ENCODE data around the gene WWP2.
"Not testable (repeated sequence)": the region's sequence is repeated elsewhere in the genome, so short reads cannot be mapped to it uniquely, and the experiment has no call there.

The WWP2 gene

GRCh38 chr16:69796285-69797118, 34.4 kb downstream of the WWP2 start:
- H3K4me1 ChIP-seq (ENCODE audit: control insufficient read depth, insufficient read depth, low read length), result peaks cover 6% of the 10 kb centered on the region
- peak overlapping the region; percentile 68 to 77 for H3K4me3 ChIP-seq (ENCODE audit: low read length in 2 of 2)
- H3K9me3 ChIP-seq (ENCODE audit: control insufficient read depth in 2 of 2, low read length in 2 of 2), result no peaks in the 10 kb centered on the region
- peak overlapping the region; percentile 39 to 47 for H3K9ac ChIP-seq (ENCODE audit: low read length in 2 of 2)
- peaks cover 4 to 10% of the 10 kb centered on the region in 2 donors for H3K36me3 ChIP-seq (ENCODE audit: control insufficient read depth in 2 of 2, insufficient read depth in 2 of 2, low read length in 2 of 2)
- no peaks in the 10 kb centered on the region for H3K27me3 ChIP-seq (ENCODE audit: control insufficient read depth in 1 of 2, insufficient read depth in 2 of 2, low read length in 2 of 2)
- H3K27ac ChIP-seq (ENCODE audit: low read length), result no peak overlapping the region

GRCh38 chr16:69798466-69798865, 36.3 kb downstream of the WWP2 start:
- Histone ChIP-seq H3K4me1 (ENCODE audit: control insufficient read depth, insufficient read depth, low read length) (peaks cover 6% of the 10 kb centered on the region), H3K27ac (ENCODE audit: low read length) (no peak overlapping the region), H3K36me3 (ENCODE audit: control insufficient read depth in 2 of 2, insufficient read depth in 2 of 2, low read length in 2 of 2) (peaks cover 4 to 10% of the 10 kb centered on the region in 2 donors), H3K9me3 (ENCODE audit: control insufficient read depth in 2 of 2, low read length in 2 of 2) (no peaks in the 10 kb centered on the region), H3K27me3 (ENCODE audit: control insufficient read depth in 1 of 2, insufficient read depth in 2 of 2, low read length in 2 of 2) (no peaks in the 10 kb centered on the region), H3K9ac (ENCODE audit: low read length in 2 of 2) (no peak overlapping the region), H3K4me3 (ENCODE audit: low read length in 2 of 2) (peak overlapping the region in 1 of 2 donors; percentile 59)

DNA sequence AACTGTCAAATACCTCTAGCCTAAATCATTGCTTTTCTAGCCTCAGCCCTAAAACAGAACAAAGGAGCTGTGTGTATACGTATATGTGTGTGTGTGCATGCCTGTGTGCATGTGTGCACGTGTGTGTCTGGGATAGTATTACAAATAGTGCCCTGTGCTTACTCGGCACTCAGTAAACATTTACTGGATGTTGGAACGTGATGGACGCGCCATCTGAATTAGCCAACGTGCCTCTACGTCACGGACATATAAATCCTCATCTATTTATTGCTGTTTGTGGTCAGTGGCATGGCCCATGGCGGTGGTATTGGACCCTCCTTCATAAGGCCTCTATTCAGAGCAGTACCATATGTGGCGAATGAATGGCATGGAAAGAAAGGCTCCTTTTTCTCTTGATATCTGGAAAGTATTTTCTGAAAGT, 37.5 kb downstream of the WWP2 start:
- peaks cover 4 to 10% of the 10 kb centered on the region in 2 donors for H3K36me3 ChIP-seq (ENCODE audit: control insufficient read depth in 2 of 2, insufficient read depth in 2 of 2, low read length in 2 of 2)
- H3K27ac ChIP-seq (ENCODE audit: low read length), result no peak overlapping the region
- H3K27me3 ChIP-seq (ENCODE audit: control insufficient read depth in 1 of 2, insufficient read depth in 2 of 2, low read length in 2 of 2), result no peaks in the 10 kb centered on the region
- H3K9ac ChIP-seq (ENCODE audit: low read length in 2 of 2), result peak overlapping the region in 1 of 2 donors; percentile 5
- peak overlapping the region in 1 of 2 donors; percentile 59 for H3K4me3 ChIP-seq (ENCODE audit: low read length in 2 of 2)
- H3K9me3 ChIP-seq (ENCODE audit: control insufficient read depth in 2 of 2, low read length in 2 of 2), result no peaks in the 10 kb centered on the region
- peaks cover 6% of the 10 kb centered on the region for H3K4me1 ChIP-seq (ENCODE audit: control insufficient read depth, insufficient read depth, low read length)

- Histone ChIP-seq H3K4me1 (ENCODE audit: control insufficient read depth, insufficient read depth, low read length) (peaks cover 2% of the 10 kb centered on the region), H3K9ac (ENCODE audit: low read length in 2 of 2) (no peak overlapping the region), H3K9me3 (ENCODE audit: control insufficient read depth in 2 of 2, low read length in 2 of 2) (no peaks in the 10 kb centered on the region), H3K36me3 (ENCODE audit: control insufficient read depth in 2 of 2, insufficient read depth in 2 of 2, low read length in 2 of 2) (peaks cover under 1 to 6% of the 10 kb centered on the region in 2 donors), H3K4me3 (ENCODE audit: low read length in 2 of 2) (no peak overlapping the region), H3K27me3 (ENCODE audit: control insufficient read depth in 1 of 2, insufficient read depth in 2 of 2, low read length in 2 of 2) (no peaks in the 10 kb centered on the region), H3K27ac (ENCODE audit: low read length) (no peak overlapping the region)
These were observed 42.2 kb downstream of the WWP2 start for GRCh38 chr16:69804297-69804696.

DNA sequence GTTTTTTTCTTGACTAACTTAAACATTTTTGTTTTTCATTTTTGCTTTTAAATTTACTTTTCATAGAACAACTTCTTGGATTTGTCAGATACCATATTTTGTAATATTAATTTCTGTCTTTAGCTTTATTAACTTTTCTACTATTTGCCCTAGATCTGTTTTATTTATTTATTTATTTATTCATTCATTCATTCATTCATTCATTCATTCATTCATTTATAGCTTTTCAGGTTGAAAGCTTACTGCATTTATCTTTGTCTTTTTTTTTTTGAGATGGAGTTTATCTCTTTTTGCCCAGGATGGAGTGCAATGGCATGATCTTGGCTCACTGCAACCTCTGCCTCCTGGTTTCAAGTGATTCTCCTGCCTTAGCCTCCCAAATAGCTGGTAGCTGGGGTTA, 44.6 kb downstream of the WWP2 start:
- H3K9ac ChIP-seq (ENCODE audit: low read length in 2 of 2); H3K36me3 ChIP-seq (ENCODE audit: control insufficient read depth in 2 of 2, insufficient read depth in 2 of 2, low read length in 2 of 2); H3K4me3 ChIP-seq (ENCODE audit: low read length in 2 of 2); H3K9me3 ChIP-seq (ENCODE audit: control insufficient read depth in 2 of 2, low read length in 2 of 2); H3K4me1 ChIP-seq (ENCODE audit: control insufficient read depth, insufficient read depth, low read length); H3K27me3 ChIP-seq (ENCODE audit: control insufficient read depth in 1 of 2, insufficient read depth in 2 of 2, low read length in 2 of 2); H3K27ac ChIP-seq (ENCODE audit: low read length): not testable (repeated sequence)

DNA sequence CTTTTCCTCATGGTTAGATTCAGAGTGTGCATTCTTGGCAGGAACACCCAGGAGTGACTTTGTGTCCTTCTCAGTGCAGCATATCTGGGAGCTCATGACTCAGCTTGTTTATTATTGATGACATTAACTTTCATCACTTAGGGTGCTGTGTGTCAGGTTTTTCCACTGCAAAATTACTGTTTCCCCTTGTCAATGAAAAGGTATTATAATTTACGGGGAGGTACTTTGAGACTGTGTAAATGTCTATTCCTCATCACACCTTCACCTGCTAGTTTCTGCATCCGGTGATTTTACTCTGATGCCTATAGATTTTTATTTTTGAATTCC, 50.5 kb downstream of the WWP2 start:
- no peak overlapping the region for H3K9ac ChIP-seq (ENCODE audit: low read length in 2 of 2)
- no peaks in the 10 kb centered on the region for H3K9me3 ChIP-seq (ENCODE audit: control insufficient read depth in 2 of 2, low read length in 2 of 2)
- H3K4me1 ChIP-seq (ENCODE audit: control insufficient read depth, insufficient read depth, low read length), result peaks cover 2% of the 10 kb centered on the region
- no peak overlapping the region for H3K4me3 ChIP-seq (ENCODE audit: low read length in 2 of 2)
- H3K27ac ChIP-seq (ENCODE audit: low read length), result no peak overlapping the region
- H3K36me3 ChIP-seq (ENCODE audit: control insufficient read depth in 2 of 2, insufficient read depth in 2 of 2, low read length in 2 of 2), result peaks cover 0 to 2% of the 10 kb centered on the region in 2 donors
- H3K27me3 ChIP-seq (ENCODE audit: control insufficient read depth in 1 of 2, insufficient read depth in 2 of 2, low read length in 2 of 2), result no peaks in the 10 kb centered on the region

DNA sequence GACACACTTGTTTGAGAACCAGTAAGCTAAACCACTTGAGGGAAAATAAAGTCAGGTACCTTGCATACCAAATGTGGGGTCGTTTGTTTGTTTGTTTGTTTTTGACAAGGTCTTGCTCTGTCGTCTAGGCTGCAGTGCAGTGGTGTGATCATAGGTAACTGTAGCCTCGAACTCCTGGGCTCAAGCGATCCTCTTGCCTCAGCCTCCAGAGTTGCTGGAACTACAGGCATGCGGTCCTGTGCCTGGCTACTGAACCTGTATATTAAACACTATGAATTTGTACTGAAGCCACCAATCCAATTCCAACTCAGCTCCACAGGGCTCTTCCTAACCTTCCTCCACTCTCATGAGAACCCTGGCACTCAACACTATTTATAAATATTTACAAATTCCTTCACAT, 51.9 kb downstream of the WWP2 start:
- Histone ChIP-seq H3K4me1 (ENCODE audit: control insufficient read depth, insufficient read depth, low read length) (peaks cover 2% of the 10 kb centered on the region), H3K36me3 (ENCODE audit: control insufficient read depth in 2 of 2, insufficient read depth in 2 of 2, low read length in 2 of 2) (peaks cover 0 to 2% of the 10 kb centered on the region in 2 donors)

DNA sequence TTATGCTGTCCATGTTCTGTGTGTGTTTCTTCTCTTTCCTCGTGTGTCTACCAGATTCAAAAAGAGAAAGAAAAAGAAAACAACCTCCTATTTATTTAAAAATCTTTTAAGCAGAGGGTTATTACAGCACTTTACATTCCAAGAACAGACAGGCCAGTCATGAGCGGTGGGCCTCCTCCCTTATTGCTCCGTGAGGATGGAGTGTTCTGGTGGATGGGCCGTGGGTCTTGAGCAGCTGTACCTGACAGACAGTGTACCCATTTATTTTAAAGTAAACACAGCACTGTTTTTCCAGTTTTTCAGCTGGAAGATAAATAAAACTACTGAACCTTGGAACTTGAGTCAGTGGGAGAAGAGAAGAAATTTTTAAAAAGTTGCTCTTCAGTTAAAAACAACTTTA, 52.4 kb downstream of the WWP2 start:
- Histone ChIP-seq H3K27ac (ENCODE audit: low read length) (peak overlapping the region; percentile 31), H3K36me3 (ENCODE audit: control insufficient read depth in 2 of 2, insufficient read depth in 2 of 2, low read length in 2 of 2) (peaks cover 0 to 2% of the 10 kb centered on the region in 2 donors)

More for the DNA sequence above, 51.9 kb downstream of the WWP2 start:
- H3K9me3 ChIP-seq (ENCODE audit: control insufficient read depth in 2 of 2, low read length in 2 of 2), result no peaks in the 10 kb centered on the region
- no peak overlapping the region for H3K4me3 ChIP-seq (ENCODE audit: low read length in 2 of 2)
- peak overlapping the region; percentile 31 for H3K27ac ChIP-seq (ENCODE audit: low read length)
- H3K27me3 ChIP-seq (ENCODE audit: control insufficient read depth in 1 of 2, insufficient read depth in 2 of 2, low read length in 2 of 2), result no peaks in the 10 kb centered on the region
- H3K9ac ChIP-seq (ENCODE audit: low read length in 2 of 2), result no peak overlapping the region

DNA sequence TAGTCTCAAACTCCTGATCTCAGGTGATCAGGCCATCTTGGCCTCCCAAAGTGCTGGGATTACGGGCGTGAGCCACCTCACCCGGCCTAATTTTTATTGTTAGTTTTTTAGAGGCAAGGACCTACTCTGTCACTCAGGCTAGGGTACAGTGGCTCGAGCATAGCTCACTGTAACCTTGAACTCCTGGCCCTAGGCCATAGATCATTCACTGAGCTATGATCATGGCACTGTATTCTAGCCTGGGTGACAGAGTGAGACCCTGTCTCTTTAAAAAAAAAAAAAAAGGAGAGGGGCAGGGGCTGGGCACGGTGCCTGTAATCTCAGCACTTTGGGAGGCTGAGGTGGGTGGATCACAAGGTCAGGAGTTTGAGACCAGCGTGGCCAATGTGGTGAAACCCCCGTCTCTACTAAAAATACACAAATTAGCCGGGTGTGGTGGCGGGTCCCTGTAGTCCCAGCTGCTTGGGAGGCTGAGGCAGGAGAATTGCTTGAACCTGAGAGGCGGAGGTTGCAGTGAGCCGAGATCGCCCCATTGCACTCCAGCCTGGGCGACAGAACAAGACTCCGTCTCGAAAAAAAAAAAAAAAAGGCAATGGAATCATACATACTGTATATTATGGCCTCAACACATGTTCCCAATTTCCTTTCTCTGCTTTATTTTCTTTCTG, 53.2 kb downstream of the WWP2 start:
- H3K4me1 ChIP-seq (ENCODE audit: control insufficient read depth, insufficient read depth, low read length); H3K9ac ChIP-seq (ENCODE audit: low read length in 2 of 2); H3K36me3 ChIP-seq (ENCODE audit: control insufficient read depth in 2 of 2, insufficient read depth in 2 of 2, low read length in 2 of 2); H3K27ac ChIP-seq (ENCODE audit: low read length); H3K4me3 ChIP-seq (ENCODE audit: low read length in 2 of 2); H3K27me3 ChIP-seq (ENCODE audit: control insufficient read depth in 1 of 2, insufficient read depth in 2 of 2, low read length in 2 of 2); H3K9me3 ChIP-seq (ENCODE audit: control insufficient read depth in 2 of 2, low read length in 2 of 2): not testable (repeated sequence)

More for the DNA sequence above, 52.4 kb downstream of the WWP2 start:
- H3K4me3 ChIP-seq (ENCODE audit: low read length in 2 of 2), result no peak overlapping the region
- no peaks in the 10 kb centered on the region for H3K27me3 ChIP-seq (ENCODE audit: control insufficient read depth in 1 of 2, insufficient read depth in 2 of 2, low read length in 2 of 2)
- peaks cover 2% of the 10 kb centered on the region for H3K4me1 ChIP-seq (ENCODE audit: control insufficient read depth, insufficient read depth, low read length)
- H3K9me3 ChIP-seq (ENCODE audit: control insufficient read depth in 2 of 2, low read length in 2 of 2), result no peaks in the 10 kb centered on the region
- H3K9ac ChIP-seq (ENCODE audit: low read length in 2 of 2), result no peak overlapping the region

GRCh38 chr16:69816996-69817395, 54.9 kb downstream of the WWP2 start:
- Histone ChIP-seq H3K27ac (ENCODE audit: low read length) (no peak overlapping the region), H3K4me1 (ENCODE audit: control insufficient read depth, insufficient read depth, low read length) (peaks cover 16% of the 10 kb centered on the region), H3K4me3 (ENCODE audit: low read length in 2 of 2) (no peak overlapping the region), H3K27me3 (ENCODE audit: control insufficient read depth in 1 of 2, insufficient read depth in 2 of 2, low read length in 2 of 2) (no peaks in the 10 kb centered on the region), H3K36me3 (ENCODE audit: control insufficient read depth in 2 of 2, insufficient read depth in 2 of 2, low read length in 2 of 2) (peaks cover 0 to 2% of the 10 kb centered on the region in 2 donors), H3K9ac (ENCODE audit: low read length in 2 of 2) (no peak overlapping the region), H3K9me3 (ENCODE audit: control insufficient read depth in 2 of 2, low read length in 2 of 2) (no peaks in the 10 kb centered on the region)

Measured in stomach smooth muscle (tissue), 2 donors.